ELR (cell line): Measurements from ENCODE around the gene IFI16.
A peak's percentile ranks its signal among the peaks of the same experiment; 100 is the strongest.
"Not testable (repeated sequence)": the region's sequence is repeated elsewhere in the genome, so short reads cannot be mapped to it uniquely, and the experiment has no call there.

Experiments used
- DNase-seq: peaks from one replicate; pipeline ENCODE4 v3.0.0-alpha.2; 2015; ENCODE audit warnings: low read depth

Gene IFI16

DNA sequence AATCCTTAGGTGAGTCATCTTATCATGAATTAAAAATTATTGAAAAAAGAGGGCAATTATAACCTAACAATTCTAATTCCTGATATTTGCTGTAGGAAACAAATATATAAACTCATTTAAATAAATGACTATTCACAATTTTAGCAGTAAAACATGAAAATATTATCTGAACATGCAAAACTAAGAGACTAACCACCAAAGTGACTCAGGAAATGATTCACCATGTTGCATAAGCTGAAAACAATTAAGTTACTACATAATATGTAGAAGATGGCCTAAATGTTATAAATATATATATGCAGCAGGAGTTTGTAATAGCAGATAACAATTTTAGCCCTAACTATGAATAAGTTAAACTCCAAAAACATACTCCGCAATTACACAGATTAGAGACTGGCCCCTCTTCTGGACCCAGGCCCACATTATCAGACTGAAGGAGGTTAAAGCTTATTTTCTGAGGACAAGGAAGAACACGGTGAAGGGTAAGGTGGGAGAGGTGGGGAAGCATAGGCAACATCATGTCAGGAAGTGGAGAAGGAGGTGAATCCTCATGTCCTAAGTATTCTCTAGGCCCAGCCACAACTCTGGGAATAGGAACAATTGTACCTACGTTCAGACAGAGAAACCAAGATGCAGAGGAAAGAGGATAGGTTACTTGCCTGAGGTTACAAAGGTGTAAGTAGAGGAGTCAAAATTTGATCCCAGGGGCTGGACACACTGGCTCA, 82.5 kb downstream of the IFI16 start:
- DNase-seq, result peak; percentile 87

DNA sequence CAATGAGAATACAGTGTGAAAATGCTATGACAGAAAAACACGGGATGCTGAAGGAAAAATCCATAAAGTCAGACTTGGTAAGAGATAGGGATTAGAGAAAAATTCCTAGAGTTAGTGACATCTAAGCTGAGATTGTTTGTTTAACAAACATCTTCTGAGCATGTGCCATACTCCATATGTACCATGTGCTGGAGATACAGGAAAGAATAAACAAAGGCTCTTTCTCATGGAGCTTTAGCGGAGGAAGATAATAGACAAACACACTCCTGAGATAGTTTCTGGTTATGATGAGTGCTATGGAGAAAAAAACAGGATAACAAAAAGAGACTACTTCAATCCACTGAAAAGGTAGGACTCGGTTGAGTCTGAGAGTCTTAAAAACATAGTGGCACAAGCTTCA, 88.9 kb downstream of the IFI16 start:
- DNase-seq, result no peak

DNA sequence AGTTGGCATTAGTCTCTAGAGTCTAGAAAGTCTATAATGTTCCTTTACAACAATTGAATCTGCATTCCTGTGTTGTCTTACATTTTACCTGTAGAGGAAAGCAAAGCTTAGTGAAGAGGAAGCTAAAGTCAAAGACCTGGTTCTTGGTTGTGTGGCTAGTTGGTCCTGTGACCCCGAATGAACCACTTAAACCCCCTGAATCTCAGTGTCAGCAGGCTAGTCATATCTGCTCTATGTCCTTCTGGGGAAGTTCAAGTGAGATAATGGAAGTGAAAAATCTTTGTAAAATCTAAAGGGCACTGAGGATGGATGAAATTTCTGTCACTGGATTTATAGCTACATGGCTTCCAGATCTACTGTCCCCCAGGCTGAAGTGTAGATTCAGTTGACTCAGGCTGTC, 90.9 kb downstream of the IFI16 start:
- DNase-seq, result no peak

DNA sequence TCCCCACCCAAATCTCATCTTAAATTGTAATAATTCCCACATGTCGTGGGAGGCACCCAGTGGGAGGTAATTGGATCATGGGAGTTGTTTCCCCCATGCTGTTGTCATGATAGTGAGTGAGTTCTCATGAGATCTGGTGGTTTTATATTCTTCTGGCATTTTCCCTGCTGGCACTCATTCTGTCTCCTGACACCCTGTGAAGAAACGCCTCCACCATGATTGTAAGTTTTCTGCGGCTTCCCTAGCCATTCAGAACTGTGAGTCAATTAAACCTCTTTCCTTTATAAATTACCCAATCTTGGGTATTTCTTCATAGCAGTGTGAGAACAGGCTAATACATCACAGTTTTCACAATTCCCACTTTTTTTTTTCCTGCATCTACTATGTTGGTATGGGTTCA, 93.3 kb downstream of the IFI16 start:
- DNase-seq, result not testable (repeated sequence)
